Fibroblast of the conjunctiva (primary cell): ENCODE measurements around the gene CPVL.

ENCODE experiments used
- DNase-seq: peaks from one replicate; pipeline ENCODE4 v3.0.0-alpha.2; 2010; ENCODE audit warnings: low read depth

Gene CPVL

DNA sequence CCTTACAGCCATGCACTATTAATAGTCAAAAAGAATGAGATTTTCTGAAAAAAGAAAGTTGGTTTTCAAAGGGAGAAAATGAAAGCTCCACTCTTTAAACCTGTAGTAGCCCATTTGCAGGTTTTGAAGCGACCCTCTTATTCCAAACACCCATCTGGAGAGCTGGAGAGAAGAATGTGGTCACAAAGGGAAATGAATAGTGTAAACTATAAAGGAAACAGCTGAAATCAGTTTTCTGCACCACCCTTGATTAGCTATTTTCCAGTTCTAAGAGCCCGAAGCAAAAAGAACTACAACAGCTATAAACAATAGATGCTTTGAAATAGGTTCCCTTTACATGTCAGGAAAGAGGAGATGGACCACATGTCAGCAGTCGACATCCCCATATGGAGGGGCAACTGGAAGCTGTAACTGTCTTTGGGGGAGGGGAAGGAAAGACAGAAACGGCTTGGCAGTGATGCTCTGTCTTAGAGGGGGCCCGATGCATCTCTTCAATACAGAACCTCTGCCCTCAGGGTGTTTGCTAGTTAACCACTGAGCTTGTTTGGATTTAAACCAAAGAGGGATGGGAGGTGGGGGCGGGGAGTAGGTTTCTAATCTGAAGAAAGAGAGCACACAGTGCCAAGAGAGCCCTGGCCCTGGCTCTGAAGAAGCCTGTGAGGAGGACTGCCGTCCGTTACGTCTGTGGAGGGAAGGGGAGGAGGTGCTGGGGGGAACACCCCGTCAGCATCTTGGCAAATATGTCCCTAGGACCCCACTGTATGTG lies 55.3 kb downstream of the CPVL start:
- peak; percentile 47 for DNase-seq

DNA sequence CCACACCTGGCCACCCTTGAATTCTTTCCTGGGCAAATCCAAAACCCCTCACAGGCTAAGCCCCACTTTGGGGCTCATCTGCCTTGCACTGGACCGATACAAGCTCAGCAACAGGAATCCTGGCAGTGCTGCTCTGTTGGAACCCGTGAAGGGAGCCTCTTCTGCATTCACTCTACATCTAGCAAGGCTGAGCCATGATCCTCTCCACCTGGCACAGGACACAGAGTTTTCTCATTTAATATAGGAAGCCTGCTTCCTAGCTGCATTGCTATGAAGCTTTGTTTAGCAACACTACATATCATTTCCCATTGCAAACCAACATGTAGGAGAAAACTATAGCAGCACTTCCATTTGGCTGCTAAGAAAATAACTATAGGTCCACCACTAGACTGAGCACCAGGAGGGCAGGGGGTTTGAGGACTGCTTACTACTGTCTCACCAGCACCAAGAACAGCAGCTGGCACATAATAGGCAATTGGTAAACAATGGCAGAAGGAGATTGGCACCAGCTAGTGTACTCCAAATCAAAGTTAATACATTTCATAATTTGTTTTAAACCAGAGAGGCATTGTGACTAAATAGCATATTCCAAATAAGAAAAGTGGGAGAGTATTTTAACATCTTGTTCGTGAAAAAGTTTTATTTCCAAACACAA lies 56.1 kb downstream of the CPVL start:
- DNase-seq: no peak

DNA sequence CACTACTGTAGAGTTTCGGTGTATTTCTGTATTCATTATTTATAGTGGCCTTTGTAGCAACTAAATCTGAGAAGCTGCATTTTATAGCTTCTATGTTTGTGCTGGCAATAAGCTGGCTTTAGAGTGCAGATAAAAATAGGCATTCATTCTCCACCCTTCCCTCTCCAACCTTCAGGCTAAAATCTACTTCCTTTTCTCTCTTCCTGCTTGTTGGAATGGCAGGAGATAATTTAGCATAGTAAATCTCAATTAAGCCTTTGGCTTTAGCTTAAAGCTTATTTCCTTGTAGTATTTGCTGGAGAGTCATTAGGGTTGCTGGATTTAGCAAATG lies 58.5 kb downstream of the CPVL start:
- DNase-seq: no peak

DNA sequence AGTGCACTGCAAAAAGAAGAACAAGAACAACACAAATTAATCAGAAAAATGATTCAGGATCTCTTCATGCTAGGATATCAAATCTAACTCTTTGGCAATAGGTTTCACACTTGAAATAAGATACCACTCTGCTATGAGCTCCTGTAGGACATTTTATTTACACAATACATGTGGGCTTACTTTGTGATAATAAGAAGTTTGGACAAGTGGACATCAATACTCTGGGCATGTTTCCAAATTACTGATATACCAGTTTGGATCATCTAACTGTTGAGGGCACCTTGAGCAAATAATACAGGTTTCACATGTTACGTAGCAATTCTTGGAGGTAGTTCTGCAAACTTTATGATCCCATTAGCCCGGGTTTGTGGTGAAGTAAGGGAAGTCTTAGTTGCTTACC lies 59.8 kb downstream of the CPVL start:
- no peak for DNase-seq

DNA sequence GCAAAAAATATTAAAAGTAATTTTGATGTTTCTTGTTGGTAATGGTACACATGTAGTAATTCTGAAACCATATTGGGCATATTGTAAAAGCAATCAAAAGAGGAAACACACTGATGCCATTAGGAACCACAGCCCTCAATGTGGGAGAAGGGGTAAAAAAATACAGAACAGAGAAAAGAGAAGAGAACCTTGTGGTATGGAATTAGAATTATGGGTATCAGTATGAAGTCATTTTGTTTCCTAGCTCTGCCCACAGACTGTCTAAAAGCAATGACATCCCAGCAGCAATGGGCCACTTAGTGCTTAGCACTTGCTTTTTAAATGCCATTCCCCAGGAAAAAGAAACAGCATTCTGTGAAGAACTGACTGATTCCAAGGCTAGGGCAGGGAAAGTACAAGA lies 61.5 kb downstream of the CPVL start:
- DNase-seq: no peak

DNA sequence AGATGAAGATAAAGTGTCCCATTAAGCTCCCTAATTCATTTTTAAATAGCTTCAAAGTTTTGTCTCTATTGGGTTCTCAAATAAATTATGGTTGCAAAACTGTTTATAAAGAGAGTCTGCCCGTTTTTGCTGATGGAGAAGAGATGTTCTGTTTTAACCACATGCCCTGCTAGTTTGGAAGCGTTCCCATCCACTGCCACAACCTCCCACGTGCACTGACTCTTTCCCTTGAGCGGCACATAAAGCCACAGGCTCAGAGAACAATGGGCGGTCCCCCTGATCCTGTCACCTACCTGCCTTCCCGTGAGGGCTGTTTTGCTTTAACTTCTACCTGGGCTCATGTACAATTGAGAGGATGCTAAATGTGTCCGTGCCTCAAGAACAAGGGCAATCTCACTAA lies 65.5 kb downstream of the CPVL start:
- DNase-seq: no peak

DNA sequence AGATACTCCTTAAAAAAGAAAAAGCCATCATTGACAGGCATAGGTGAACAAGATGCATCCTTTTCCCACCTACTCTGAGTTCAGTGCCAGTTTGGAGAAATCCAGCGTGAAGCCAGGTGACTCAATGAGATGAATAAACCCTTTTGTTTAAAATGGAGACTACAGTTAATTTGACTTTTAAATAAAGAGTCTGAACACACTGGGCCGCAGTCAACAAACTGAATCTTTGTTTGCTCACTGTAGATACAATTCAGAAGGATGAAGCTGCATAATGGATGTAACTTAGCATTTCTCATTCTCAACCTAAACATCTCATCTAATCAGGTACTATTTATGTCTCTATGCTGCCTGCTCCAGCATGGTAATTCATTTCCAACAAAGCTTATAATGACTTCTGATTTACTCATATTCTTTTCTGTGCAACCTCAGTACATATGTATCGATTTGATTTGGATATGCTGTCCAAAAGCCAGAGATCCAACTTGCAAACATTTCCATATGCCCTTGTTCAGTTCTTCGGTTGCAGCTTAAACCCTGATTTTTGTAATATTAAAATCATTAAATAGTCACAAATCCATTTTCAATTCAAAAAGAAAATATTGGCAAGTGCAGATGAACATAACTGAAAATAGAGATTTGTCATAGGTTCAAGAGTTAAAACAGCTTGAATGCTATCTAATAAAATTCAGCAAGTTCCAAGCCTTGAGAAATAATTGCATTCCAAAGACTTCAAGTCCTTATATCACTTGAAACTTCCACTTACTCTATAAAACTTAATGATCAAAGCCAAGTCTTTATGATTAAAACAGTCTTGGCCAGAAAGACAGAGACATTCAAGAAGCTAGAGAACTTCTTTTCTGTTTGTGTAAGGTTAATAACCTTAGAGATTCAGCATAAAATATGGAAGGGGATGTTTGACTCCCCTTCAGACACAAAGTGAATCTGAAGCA lies 67.8 kb downstream of the CPVL start:
- DNase-seq: no peak

DNA sequence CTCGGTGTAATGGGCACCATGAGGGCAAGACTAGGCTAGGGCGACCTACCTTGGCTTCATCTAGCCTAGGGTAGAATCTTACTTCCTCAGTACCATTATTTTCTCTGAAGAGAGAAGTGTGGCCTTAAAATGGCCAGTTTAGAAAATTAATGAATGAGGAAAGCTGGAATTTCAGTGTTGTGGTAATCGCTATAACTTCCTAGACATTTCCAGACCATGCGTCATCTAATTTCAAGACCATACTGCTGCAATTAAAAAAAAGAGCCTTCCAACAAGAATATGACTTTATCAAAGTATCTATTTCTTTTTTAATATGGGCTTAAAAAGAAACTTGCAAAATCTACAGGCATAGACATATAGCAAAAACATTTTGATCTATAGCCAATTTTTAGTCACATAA lies 68.5 kb downstream of the CPVL start:
- DNase-seq: no peak

DNA sequence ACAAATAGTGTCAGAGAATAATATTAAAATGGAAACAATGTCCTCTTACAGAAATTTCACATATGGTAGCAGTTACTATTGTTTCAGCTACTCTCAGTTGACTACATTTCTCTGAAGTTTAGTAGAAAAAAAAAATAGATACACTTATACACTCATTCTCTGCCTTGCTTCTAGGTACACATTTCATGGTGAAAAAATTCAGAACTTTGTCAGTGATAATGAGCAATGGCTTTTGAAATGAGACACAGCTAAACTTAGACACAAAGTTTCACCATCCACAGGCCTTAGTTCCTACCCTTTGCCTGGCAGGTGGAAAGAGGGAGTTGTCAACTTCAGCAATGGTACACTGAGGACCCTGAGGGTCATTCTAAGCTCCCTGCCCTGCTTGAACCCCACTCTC lies 69.2 kb downstream of the CPVL start:
- DNase-seq: no peak

DNA sequence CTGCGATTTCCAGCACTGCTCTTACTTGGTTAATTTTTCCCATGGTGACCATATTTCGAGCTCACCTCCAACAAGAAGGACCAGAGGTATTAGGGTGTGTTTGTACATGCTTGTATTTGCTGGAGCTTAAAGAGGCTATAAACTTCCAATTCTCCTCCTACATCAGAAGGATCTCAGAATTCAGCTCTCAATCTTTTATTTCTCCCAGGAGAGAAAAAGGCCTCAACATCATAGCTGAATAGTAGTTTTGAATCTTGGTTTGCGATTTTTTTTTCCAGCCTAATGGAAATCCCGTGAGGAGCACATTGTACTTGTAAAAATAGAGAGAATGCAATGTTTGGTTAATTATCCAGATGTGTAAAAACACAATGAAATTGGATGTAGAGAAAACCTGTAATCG lies 69.7 kb downstream of the CPVL start:
- DNase-seq: no peak

DNA sequence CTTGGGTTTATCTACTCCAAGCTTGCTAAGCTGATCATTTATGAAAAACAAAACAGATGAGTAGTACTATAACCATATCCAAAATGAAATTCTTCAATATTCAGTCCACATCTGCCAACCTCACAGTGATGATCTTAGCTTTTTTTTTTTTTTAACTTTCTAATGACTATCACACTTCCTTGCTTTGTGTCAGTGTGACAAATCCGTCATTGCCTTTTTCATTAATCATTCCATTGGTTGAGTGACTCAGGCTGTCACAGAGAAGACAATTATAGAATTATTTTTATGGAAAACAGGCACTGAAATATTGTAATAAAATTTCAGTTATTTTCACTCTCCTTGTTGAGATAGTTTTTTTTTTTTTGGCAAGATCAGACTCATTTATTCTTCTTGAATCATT lies 70.7 kb downstream of the CPVL start:
- no peak for DNase-seq

DNA sequence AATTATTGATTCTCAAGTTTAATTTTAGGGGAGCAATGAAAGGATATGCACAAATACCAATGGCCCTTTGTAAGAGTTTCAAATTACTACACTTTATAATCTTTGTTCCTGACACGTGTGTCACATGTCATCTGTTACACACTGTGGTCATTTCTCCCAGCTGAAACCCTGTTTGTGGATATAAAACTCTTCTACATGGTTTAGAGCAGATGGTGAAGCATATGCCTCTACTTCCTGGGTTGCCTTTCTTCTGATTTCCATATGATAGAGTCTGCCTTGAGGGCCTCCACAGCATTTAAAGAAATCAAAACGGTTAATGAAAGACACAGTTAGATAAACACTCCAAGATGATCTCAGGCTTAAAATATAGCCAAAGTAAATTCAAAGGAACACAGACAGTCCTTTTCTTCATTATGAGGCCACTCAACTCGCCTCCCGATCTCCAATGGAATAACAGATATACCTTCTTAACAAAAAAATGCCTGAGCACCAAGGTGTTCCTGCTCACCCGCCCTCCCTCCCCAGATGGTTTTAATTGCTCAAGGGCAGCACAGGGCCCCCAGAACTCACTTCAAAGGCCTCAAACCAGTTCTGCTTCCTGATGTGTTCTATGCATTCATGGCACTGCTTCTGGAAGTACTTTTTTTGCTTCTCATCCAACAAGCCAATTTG lies 75.0 kb downstream of the CPVL start:
- no peak for DNase-seq

DNA sequence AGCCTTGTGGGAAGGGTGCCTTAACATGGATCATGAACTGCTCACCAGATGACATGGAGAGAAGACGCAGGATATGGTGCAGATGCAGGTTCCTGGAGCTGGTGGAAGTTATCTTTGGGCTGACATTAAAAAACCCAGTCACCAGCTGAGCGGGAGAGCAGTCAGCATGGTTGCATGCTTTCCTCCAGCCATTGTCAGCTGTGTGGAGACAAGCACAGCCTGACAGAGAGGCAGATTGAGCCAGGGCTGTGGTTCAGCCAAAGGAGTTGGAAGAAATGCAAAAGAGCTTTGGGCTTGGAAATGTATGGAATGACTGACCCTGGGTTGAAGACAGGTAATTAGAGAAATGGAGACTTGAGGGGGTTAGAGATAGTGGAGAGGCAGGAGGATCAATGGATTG lies 79.7 kb downstream of the CPVL start:
- DNase-seq: no peak

DNA sequence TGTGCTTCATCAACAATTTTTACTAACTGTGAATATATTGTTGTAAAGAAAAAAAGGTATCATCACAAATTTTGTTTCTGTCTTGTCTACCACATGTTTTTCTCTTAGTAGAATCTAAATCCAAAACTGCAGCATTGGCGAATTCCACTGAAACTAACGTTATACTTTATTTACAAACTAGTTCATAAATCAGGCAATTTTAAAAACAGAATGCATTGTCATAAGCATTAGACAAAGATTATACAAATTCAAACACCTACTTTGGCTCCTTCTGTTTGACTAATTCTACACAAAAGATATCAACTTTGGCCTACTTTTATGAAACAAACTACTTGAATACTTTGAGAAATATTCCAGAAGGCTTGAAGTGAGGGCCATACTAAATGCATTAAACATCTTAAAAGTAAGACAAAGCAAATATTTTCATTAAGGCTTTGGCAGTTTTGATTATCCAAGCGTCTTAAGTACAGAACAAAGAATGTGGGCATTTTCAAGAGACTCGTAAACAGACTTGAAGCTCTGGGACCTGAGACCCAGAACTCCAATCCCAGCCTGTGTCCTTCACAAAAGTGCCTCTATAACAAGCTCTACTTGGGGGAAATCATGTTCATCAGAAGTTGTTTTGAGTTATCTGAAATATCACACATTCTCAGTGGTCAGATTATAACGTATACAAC lies 81.0 kb downstream of the CPVL start:
- no peak for DNase-seq

DNA sequence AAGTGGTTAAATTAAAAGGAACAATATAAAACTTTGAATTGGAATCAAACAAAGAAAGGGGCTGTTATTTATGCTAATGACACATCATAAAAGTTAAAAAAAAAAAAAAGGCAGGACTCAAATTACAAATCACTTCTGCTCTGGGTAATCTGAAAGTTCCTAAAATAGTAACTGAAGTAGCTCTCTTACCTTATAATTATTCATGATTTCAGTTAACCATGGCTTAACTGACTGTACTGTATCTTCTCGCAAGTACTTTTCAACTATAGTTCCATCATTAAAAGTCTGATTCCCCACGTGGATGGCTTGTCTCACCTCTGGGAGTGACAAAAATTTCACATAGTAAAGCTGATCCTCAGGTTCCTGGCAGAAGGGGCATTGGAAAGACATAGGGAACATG lies 82.5 kb downstream of the CPVL start:
- DNase-seq: no peak

DNA sequence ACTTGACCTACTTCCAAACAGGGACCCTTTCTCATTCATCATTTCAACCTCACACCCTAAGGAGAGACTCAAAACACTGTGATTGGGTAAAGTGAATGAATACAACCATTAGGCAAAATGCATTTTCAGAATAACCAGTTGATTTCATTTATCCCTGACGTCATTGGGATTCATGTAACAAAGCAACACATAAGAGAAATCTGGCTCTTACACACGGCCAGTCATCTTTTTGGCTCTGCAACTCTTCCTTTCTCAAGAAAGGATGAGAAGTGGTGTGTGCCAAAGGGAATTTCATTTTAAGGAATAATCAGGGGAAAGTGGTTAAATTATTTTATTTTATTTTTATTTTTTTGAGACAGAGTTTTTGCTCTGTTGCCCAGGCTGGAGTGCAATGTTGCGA lies 83.1 kb downstream of the CPVL start:
- DNase-seq: peak; percentile 17

DNA sequence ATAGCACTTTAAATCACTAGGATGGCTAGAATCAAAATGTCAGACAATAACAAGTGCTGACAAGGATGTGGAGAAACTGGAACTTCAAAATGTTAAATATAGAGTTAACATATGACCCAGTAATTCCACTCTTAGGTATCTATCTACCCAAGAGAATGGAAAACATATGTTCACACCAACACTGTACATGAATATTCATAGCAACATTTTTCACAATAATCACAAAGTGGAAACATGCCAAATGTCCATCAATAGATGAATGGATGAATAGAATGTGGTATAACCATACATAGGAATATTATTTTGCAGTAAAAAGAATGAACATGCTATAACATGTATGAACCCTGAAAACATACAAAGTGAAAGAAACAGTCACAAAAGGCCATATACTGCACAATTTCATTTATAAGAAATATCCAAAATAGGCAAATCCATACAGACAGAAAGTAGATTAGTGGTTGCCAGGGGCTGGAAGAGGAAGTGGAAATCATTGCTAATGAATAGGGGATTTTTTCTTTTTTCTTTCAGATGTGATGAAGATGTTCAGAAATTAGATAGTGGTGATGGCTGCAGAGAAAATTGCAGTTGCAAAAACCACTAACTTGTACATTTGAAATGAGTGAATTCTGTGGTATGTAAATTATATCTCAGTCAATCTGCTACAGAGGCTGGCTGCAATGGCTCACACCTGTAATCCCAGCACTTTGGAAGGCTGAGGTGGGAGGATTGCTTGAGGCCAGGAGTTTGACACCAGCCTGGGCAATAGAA lies 93.0 kb downstream of the CPVL start:
- DNase-seq: no peak

DNA sequence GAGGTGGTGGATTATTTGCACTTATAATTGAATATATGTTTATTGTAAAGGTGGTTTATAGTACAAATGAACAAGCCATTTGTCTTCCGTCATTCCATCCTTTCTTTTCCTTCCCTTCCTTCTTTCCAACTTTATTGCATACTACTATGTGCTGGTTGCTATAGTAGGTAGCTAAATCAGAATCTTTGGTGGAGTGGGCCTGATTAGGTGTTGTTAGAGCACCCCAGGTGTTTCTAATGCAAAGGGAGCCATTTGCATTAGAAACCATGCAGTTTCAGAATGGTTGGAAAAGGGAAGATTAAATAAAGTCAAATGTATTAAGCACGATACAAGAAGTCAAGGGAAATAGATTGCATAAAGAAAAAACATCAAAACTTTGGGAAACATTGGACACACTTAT lies 99.4 kb downstream of the CPVL start:
- no peak for DNase-seq

DNA sequence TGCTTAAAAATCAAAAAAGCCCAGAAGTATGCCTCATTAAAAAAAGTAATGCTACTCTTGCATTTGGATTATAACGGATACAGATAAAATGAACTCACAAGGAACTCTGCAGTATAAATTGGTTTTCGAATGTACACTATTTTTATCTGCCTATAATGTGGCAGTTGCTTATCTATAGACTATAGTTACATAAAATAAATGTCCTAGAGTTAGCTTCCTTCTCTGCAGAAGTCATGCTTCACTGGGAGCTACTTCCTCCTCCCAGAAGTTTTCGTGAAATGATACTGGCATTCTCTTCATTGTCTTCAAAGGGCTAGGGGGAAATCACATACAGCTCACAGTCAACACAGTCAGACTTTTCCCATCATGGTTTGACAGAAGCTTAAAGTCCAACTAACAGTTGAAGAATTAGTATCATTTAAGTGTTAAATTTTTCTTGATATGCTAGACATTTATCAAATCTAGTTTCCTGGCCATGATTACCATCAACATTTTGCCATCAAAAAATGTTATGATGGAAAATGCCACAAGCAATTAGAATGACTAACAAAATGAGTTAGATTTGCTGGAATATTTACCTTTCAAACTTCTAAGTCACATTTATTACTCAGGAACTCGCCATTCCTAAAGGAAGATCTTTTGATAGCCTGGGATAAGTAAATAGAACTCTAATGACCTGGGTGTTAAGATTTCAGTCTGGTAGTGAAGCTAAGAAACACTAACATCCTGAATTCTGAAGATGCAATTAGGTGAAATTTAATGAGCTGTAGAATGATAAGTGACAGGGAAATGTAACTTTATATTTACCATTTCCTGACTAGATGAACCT lies 100.9 kb downstream of the CPVL start:
- no peak for DNase-seq

DNA sequence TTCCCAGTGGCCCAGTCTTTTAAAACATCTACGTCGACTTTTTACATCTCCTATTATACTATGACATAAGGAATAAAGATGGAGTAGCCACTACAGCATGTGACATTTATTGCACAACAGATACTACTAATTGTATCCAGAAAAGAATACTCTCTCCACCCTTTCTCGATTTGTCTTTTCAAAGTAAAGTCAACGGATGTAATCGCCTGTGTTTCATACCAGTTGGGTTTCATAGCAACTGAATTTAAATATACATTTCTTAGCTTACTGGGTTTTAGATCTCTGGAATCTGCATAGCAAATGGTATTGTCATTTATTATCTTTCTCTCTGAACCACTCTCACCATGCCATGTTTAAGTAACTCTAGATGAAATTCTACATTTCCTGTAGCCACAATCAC lies 101.8 kb downstream of the CPVL start:
- peak; percentile 50 for DNase-seq
